NCI-H1930 (cell line): ENCODE measurements around the gene ANKRD18B.
"Not testable (repeated sequence)": the region's sequence is repeated elsewhere in the genome, so short reads cannot be mapped to it uniquely, and the experiment has no call there.

ENCODE experiments used
- DNase-seq, 2 experiments: peaks; one replicate each; lab custom pipeline; 2025; lab: John Stamatoyannopoulos, UW

The ANKRD18B gene

DNA sequence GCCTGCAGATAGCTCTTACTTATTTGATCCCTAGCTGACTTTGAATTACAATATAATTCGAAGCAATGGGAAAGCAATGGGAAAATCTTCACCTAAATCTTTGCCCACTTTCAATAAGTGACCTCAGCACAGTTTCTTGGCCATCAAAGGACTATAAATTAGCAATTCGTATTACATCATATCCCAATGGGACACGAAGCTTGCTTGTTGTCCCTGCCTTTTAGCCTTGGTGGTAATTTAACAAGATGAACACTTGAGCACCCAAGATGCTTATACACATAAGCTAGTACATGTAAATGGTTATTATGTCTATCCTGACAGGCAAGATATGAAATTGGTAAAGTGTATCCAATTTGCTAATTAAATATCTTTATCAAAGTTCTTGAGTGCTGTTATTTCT lies 9.9 kb downstream of the ANKRD18B start:
- not testable (repeated sequence) for DNase-seq

DNA sequence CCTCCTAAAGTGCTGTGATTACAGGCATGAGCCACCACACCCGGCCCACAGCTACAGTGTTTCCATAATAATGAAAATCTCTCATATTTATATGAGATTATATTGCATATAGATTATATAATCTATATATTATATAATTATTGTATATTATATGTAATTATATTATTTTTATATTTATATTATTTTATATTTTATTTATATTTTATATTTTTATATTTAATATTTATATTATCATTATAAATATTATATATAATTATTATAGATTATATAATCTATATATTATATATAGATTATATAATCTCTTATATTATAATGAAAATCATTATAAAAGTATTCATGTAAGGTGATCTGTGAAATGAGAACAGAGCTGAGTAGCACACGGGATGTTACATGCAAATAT lies 11.5 kb downstream of the ANKRD18B start:
- DNase-seq = no peak

DNA sequence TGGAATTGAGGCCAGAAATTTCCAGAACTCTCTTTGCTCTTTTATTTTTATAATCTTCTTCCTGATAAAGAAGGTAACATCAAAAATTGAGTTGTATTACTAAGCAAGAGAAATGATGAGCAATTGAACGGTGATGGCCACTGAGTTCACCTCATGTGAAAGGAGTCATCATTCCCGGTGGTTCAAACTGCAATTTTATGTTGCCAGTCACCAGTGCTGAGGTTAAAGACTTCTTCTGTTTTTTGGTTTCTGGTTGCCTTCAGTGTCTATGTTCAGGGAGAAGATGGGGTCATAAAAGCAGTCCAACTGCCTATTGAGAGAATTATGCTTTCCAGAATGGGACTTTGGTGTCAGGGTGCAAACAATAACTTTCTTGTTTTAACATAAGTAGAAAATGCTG lies 19.4 kb downstream of the ANKRD18B start:
- DNase-seq = not testable (repeated sequence)

DNA sequence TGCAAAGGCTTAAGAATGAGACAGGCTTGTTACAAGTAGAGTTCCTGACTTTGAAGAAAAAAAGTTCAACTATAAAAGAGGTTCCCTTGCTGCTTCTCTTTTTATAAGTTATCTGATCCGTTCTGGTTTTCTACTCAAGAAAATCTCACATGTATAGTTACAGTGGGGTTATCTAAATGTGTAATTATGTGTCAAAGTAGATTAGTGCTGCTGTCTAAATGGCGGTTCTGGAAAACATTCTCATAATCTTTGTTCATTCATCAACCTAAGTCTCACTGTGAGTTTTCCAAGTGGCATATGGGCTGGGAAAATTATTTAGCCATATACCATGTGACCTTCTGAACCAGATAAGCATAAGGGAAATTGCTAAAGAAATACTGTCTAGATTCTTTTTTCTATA lies 21.7 kb downstream of the ANKRD18B start:
- not testable (repeated sequence) for DNase-seq

DNA sequence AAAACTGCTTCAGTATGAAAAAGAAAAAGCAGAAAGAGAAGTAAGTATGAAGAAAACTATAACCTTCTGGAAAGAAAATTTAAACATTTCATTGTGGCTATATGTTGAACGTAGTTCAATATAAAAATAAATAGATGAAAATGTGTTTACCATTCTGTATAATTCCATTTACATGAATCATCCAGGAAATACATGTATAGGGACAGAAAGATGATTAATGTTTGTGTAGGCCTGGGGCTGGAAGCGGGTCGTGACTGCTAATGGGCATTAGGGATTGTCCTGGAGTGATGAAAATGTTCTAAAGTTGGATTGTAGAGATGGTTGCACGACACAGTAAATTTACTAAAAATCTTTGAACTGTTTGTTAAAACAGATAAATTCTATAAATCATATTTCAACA lies 24.8 kb downstream of the ANKRD18B start:
- not testable (repeated sequence) for DNase-seq

DNA sequence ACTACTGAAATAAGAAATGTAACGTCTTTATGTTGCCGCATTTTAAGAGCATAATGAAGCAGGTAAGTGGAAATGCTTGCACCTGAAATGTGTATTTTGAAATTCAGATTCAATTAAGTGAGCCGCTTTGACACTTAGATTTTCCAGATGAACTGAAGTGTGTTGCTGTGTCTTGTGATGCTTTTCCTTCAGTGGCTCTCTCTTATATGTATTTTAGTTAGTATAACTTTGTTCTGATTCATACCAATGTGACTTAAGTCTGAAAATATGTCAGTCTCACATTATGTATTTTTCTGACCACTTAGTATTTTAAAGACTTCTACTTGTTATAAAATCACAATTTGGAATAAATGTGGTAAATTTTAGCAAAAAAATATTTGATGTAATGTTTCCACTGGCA lies 25.4 kb downstream of the ANKRD18B start:
- not testable (repeated sequence) for DNase-seq

DNA sequence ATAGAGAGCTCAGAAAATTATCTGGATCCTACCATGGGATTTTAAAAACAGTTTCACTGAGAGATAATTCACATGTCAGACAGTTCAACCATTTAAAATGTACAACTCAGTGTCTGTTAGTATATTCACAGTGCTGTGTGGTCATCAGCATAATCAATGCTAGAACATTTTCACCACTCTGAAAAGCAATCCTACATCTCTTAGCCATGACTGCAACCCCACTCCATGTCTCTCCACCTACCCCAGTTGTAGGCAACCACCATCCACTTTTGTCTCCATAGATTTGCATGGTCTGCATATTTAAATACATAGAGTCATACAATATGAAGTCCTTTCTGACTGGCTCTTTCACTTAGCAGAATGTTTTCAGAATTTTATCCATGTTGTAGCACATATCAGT lies 27.1 kb downstream of the ANKRD18B start:
- DNase-seq = not testable (repeated sequence)

DNA sequence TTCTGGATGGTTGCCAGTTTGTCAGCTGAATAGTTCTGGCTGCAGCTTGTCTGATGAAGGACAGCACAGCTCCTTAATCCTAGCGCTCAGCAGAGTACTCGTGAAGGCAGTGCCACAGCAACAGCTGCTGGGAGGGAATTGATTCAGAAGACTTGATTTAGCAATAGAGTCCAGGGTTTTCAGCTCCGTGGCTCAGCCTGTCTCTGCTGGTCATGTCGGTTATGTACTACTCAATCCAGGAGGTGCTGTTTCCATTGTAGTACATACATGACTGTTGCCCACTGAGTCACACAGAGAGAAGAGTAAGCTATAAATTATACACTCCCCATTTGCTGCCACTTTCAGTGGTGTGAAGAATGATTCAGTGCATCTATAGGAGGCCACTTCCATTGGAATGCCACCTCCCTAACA lies 28.3 kb downstream of the ANKRD18B start:
- not testable (repeated sequence) for DNase-seq

DNA sequence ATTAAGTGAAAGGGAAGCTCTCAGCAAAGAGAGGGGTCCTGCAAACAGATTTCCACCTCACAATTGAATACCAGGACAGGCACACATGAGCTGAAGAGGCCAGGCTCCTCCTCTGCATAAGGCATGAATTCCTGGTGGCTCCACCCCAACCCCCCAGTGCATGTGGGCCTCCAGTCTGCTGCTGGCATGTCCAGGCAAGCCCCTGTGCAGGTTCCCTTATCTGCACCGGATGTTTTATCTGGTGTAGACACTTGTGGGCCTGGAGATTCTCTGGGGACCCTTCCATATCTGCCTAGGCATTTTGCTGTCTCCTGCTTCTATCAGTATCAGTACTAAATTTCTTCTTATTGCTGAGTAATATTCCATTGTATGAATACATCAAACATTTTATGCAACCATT lies 36.2 kb downstream of the ANKRD18B start:
- DNase-seq = not testable (repeated sequence)

DNA sequence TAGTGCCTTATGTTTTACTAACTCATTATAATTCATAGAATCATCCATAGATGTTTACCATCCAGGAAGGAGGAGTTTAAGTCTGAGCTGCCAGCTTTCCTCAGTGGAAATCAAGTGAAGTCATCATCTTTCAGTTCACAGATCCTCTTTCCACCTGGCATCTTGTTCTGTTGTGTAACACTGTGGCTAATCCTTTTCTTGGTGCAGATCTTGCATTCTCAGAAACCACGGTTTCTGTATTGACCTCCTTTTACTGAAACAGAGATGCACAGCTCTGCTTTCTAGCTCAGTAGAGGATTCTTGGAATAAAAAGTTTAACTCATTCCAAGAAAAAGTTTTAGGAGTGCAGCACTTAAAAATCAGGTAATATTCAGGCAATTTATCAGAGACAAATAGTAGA lies 38.1 kb downstream of the ANKRD18B start:
- DNase-seq = not testable (repeated sequence)

DNA sequence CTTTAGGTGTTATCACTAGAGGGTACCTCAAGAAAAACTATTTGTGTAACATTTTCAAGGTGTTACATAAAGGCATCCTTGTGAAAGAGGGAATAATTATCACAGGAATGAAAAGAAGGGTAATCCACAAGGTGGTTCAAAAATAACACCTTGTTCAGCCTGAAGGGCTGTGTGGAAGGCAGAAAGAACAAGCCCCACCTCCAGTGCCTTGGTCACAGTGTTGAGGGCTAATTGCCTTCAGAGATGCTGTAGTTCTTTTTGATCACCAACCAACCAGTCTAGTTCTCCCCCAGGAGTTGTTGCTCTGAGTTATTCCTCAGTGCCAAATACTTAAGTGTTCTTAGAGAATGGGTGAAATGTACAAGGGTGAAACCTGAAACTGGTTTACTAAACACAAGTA lies 43.7 kb downstream of the ANKRD18B start:
- DNase-seq = not testable (repeated sequence)

DNA sequence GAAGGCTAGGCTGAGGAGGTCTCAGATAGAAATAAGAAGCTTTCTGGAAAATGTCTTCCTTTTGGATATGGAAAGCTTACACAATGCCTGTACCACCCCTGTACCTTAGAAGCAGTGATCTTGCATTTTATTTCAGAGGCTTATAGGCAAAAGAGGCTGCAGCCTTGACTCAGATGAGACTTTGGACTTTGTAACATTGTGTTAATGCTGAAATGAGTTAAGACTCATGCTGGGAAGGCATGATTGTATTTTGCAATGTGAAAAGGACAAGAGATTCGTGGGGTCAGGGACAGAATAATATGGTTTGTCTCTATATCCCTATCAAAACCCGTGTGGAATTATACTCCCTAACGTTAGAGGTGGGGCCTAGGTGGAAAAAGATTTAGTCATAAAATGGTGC lies 53.7 kb downstream of the ANKRD18B start:
- DNase-seq = not testable (repeated sequence)

DNA sequence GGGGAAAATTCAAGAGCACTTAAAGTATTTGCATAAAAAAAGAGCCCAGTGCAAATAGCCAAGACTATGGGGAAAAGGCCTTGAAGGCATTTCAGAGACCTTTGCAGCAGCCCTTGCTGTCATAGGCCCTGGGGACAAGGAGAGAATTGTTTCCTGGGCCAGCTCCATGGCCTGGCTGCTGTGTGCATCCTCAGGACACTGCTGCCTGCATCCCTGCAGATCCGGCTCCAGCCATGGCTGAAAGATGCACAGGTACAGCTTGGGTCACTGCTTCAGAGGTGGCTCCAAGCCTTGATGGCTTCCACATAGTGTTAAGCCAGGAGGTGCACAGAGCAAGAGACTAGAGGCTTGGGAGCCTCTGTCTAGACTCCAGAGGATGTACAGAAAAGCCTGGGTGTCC lies 55.9 kb downstream of the ANKRD18B start:
- not testable (repeated sequence) for DNase-seq

DNA sequence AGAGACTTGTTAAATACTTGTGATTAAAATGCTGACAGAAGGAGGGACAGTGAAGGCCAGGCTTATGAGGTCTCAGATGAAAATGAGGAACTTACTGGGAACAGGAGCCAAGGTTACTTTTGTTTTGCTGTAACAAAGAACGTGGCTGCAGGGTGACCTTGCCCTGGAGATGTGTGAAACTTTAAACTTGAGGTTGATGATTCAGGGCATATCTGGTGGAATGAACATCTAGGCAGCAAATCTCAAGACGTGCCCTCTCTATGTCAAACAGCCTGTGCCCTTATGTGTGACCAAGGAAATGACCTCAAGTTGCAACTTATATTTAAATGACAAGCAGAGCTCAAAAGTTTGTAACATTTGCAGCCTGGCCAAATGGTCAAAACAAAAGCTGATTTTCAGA lies 58.6 kb downstream of the ANKRD18B start:
- DNase-seq = not testable (repeated sequence)

DNA sequence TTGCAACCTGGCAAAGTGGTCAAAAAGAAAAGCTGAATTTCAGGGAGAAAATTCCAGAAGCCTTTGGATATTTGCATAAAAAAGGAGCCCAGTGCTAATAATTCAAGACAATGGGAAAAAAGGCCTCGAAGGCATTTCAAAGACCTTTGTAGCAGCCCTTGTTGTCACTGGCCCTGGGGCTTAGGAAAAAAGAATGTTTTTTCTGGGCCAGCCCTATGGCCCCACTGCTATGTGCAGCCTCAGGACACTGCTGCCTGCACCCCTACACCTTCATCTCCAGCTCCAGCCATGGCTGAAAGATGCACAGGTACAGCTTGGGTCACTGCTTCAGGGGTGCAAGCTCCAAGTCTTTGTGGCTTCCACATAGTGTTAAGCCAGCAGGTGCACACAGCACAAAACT lies 62.1 kb downstream of the ANKRD18B start:
- DNase-seq = not testable (repeated sequence)

DNA sequence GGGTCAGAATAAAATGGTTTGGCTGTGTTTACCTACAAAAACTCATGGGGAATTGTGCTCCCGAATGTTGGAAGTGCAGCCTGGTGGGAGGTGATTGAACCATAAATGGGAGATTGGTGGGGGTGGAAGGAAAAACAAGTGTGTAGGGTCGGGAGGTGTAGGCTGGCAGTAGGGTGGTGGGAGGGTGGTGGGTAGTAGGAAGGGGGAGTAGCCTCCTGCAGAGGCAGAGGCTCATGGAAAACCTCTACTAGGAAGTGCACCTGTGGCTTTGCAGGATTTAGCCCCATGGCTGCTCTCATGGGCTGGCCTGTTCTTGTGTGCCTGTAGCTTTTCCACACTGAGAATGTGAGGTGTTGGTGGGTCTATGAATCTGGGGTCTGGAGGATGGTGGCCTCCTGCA lies 63.7 kb downstream of the ANKRD18B start:
- not testable (repeated sequence) for DNase-seq

DNA sequence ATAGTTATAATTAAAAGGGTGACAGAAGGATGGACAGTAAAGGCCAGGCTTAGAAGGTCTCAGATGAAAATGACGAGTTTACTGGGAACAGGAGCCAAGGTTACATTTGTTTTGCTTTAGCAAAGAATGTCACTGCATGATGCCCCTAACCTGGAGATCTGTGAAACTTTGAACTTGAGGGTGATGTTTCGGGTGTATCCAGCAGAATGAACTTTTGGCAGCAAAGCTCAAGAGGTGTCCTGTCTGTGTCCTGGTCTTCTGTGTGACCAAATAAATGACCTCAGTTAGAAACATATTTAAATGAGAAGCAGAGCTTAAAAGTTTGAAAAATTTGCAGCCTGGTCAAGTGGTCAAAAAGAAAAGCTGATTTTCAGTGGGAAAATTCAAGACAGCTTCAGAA lies 64.8 kb downstream of the ANKRD18B start:
- not testable (repeated sequence) for DNase-seq

DNA sequence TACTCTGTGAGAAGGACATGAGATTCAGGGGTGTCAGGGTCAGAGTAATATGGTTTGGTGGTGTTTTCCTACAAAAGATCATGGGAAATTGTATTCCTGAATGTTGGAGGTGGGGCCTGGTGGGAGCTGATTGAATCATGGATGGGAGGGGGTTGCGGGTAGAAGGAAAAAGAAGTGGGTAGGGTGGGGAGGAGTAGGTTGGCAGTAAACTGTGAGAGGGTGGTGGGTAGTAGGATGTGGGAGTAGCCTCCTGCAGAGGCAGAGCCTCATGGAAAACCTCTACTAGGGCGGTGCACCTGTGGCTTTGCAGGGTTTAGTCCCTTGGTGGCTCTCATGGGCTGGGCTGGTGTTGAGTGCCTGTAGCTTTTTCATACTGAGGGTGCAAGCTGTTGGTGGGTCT lies 66.8 kb downstream of the ANKRD18B start:
- not testable (repeated sequence) for DNase-seq

DNA sequence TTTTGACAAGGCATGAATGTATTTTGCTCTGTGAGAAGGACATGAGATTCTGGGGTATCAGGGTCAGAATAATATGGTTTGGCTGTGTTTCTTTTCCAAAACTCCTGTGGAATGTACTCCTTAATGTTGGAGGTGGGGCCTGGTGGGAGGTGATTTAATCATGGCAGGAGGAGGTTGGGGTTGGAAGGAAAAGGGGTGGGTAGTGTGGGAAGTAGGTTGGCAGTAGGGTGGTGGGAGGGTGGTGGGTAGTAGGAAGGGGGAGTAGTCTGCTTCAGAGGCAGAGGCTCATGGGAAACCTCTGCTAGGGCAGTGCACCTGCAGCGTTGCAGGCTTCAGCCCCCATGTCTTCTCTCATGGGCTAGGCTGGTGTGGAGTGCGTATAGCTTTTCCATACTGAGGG lies 72.9 kb downstream of the ANKRD18B start:
- not testable (repeated sequence) for DNase-seq

DNA sequence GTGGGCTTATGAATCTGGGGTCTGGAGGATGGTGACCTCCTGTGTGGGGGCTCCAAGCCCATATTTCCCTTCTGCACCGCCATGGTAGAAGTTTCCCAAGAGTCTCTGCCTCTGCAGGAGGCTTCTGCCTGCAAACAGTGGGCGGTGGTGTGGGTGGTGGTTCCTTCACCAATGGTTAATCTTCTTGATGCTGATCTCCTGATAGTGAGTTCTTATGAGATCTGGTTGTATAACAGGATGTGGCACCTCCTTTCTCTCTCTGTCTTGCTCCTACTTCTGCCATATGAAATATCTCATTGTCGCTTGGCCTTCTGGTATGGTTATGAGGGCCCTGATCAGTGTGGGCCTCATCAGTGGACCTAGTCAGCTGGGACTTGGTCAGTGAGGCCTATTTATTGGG lies 73.3 kb downstream of the ANKRD18B start:
- DNase-seq = not testable (repeated sequence)

DNA sequence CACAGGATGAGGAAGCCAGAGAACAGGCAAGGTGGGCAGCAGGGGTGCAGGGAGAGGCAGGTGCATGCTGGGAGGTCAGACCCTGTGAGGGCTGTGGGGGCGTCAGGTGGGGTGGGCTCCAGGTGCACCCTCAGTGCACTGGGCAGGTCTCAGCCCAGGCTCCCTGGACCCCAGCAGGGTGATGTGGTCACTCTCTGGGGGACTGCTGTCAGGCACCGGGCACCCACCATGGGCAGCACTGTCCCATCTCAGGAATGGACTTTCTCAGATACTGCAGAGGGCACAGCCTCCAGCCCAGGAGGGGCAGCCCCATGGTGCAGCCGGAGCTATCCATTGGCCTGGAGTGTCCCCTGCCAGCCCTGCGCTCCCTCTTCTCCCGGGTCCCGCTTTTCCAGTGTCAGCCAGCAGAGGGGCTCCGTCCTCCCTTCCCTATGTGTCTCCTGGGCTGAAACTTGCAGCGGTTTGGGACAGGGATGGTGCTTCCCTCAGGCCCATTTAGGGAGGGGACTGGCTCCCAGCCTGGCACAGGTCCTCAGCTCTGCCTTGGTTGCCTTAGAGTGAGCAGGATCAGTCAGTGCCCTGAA lies 74.8 kb downstream of the ANKRD18B start:
- DNase-seq = not testable (repeated sequence)

DNA sequence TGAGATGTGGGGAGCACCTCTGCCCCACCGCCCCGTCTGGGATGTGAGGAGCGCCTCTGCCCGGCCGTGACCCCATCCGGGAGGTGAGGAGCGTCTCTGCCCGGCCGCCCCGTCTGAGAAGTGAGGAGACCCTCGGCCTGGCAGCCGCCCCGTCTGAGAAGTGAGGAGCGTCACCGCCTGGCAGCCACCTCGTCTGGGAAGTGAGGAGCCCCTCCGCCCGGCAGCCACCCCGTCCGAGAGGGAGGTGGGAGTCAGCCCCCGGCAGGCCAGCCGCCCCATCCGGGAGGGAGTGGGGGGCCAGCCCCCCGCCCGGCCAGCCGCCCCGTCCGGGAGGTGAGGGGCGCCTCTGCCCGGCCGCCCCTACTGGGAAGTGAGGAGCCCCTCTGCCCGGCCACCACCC lies 76.9 kb downstream of the ANKRD18B start:
- DNase-seq = not testable (repeated sequence)

DNA sequence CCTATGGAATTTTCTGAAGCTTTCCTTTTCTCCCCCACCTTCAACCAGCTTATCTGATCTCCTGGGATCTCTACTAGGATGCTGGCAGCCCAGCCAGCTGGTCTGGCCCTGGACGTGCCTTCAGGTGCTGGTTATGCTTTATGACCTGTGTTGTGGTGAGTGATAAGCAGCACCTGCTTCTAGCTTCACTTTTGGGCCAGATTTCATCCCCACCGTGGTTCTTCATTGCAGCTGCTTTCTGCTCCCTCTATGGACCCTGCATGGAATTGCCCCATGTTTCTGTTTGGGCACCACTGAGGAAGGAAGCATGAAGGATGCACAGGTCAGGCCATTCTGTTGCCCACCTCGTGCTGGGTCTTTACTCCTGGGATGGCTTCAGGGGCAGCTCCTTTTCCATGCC lies 80.2 kb downstream of the ANKRD18B start:
- DNase-seq = not testable (repeated sequence)

DNA sequence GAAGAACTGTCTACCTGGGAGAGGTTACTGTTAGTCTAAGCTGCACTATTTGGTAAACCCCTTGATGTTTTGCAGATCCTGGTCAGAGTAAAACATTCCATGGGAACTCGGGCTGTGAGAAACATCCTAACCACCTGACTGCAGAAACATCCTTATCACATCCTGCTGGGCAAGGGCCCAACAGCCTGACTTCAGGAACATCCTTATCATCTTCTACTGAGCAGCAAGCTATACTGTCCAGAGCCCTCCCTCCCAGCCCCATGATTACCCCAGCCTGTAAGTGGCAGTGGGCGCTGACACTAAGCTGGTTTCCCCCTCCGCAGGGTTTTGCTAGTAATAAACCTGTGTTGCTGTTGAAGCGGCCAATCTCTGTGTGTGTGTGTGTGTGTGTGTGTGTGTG lies 80.9 kb downstream of the ANKRD18B start:
- DNase-seq = not testable (repeated sequence)
